ENCODE results near the gene RASD2.

RASD2 gene

GRCh38 chr22:35599364-35599763 is 58.7 kb downstream of the RASD2 start:
- in situ Hi-C loops (cut with MboI; ENCODE audit: low sequenced_read_pairs) = no loop called here

- in situ Hi-C loops (cut with MboI; ENCODE audit: low sequenced_read_pairs) = no loop called here
Measured at GRCh38 chr22:35600476-35600875, 59.8 kb downstream of the RASD2 start.

GRCh38 chr22:35601013-35601580 is 60.5 kb downstream of the RASD2 start:
- in situ Hi-C loops (cut with MboI; ENCODE audit: low sequenced_read_pairs) = no loop called here

- in situ Hi-C loops (cut with MboI; ENCODE audit: low sequenced_read_pairs) = no loop called here
Measured at GRCh38 chr22:35601743-35602615, 61.3 kb downstream of the RASD2 start.

Measured in HL-60/S4 treated with retinoic acid at 250 ng/mL for 4 days and 3 days (cell line).